ENCODE data around the gene ASCC1. TPM values are rescaled to one million over a fixed set of nuclear protein-coding genes. Genes with fewer than 3 reads are reported as not detected.

Gene ASCC1
- polyA plus RNA-seq, 2 of the 4 experiments (the other 2 are of a cell fraction): 56.5 to 82.3 TPM

DNA sequence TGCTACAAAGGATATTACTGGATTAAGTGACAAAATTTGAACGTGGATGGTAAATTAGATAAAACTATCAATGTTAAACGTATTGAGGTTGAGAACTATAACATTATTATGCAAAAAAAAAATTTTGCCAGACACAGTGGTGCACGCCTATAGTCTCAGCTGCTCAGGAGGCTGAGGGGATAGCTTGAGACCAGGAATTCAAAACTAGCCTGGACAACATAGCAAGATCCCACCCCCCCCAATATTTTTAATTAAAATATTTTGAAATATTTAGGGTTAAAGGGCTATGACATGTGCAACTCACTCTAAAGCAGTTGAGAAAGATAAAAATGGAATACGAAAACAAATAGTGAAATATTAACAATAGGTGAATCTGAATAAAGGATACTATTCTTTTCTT, 45.3 kb downstream of the ASCC1 start:
- Histone ChIP-seq H3K27ac (peak overlapping the region; percentile 93 to 98), H3K4me1 (peaks cover 81% of the 10 kb centered on the region), H3K4me3 (no peak overlapping the region), H3K4me2 (peak overlapping the region; percentile 78), H3K9me3 (no peaks in the 10 kb centered on the region)
- ChIA-PET POLR2A (interaction anchor here (0.6 to 1.6 kb wide), 4 partner anchors 35 to 103 kb away, joined by 4 to 14 read pairs (median 6); partner anchors contain the start of genes ANAPC16, ASCC1 and DDIT4), CTCF (interaction anchor here (1.0 to 1.9 kb wide), 3 partner anchors 70 to 122 kb away, joined by 3 to 6 read pairs (median 4); no protein-coding TSS in a partner anchor)
- no peak for TF ChIP-seq EHMT2 (IDR thresholded peaks at IDR 0.05; ENCODE audit: low read depth)
- 0 out of 2 replicates have a peak, but pooled peaks have one; percentile 40 for TF ChIP-seq HOXB5 (CRISPR knock-in tag; IDR thresholded peaks at IDR 0.05)
- DNase-seq (ENCODE audit: low read depth in 1 of 2, low spot score in 1 of 2) (no peak), ATAC-seq (peak; percentile 18 to 26; a peak in 4 of 6 replicates), FAIRE-seq (no peak)
- 9% methylated on average over 4 of the region's 4 CpGs for WGBS (ENCODE audit: missing lambda C conversion rate)

- peak; percentile 94 for FAIRE-seq
- CTCF ChIA-PET: no interaction called here
- peak overlapping the region; percentile 93 to 98 for H3K27ac ChIP-seq
- TF ChIP-seq CHD4 (IDR thresholded peaks at IDR 0.05; ENCODE audit: borderline replicate concordance) (no peak), E2F6 (IDR thresholded peaks at IDR 0.05; ENCODE audit: borderline replicate concordance, low read depth) (no peak), FOXS1 (CRISPR knock-in tag; IDR thresholded peaks at IDR 0.05) (no peak), KDM1A (IDR thresholded peaks at IDR 0.05; ENCODE audit: low read depth) (no peak), RARB (CRISPR knock-in tag; IDR thresholded peaks at IDR 0.05) (no peak), SREBF2 (IDR thresholded peaks at IDR 0.05) (no peak), MAZ (IDR thresholded peaks at IDR 0.05; ENCODE audit: borderline replicate concordance, low read depth, low read length) (no peak), RCOR1 (IDR thresholded peaks at IDR 0.05; ENCODE audit: low read depth, low read length) (no peak), FOSB (CRISPR knock-in tag; IDR thresholded peaks at IDR 0.05) (no peak), PHF8 (IDR thresholded peaks at IDR 0.05; ENCODE audit: borderline replicate concordance, low read depth) (no peak), EP300 (IDR thresholded peaks at IDR 0.05) (peak; percentile 36 to 42; a peak in 2 of 5 replicates), TFCP2L1 (CRISPR knock-in tag; IDR thresholded peaks at IDR 0.05) (no peak), CBX8 (IDR thresholded peaks at IDR 0.05) (no peak), HOXB5 (CRISPR knock-in tag; IDR thresholded peaks at IDR 0.05) (no peak), ZFP36 (IDR thresholded peaks at IDR 0.05; ENCODE audit: borderline replicate concordance, partially characterized antibody) (no peak), RAD21 (conservative IDR thresholded peaks at IDR 0.05 in 1 of 2, IDR thresholded peaks at IDR 0.05 in 1 of 2) (peak in 1 of 2 experiments; percentile 23; a peak in 1 of 5 replicates), ZNF302 (CRISPR knock-in tag; IDR thresholded peaks at IDR 0.05) (no peak), NR3C1 (IDR thresholded peaks at IDR 0.05) (no peak), CHD2 (IDR thresholded peaks at IDR 0.05; ENCODE audit: low read length, partially characterized antibody) (no peak), POLR2AphosphoS2 (conservative IDR thresholded peaks at IDR 0.05; ENCODE audit: low read length) (no peak), RNF2 (IDR thresholded peaks at IDR 0.05; ENCODE audit: borderline replicate concordance, low read depth) (no peak), MYC (IDR thresholded peaks at IDR 0.05; ENCODE audit: borderline replicate concordance, low read length) (no peak), HOXA7 (CRISPR knock-in tag; IDR thresholded peaks at IDR 0.05) (no peak), SMC3 (IDR thresholded peaks at IDR 0.05) (no peak), HES2 (IDR thresholded peaks at IDR 0.05) (no peak)
- TF ChIP-seq, protein P1, sequence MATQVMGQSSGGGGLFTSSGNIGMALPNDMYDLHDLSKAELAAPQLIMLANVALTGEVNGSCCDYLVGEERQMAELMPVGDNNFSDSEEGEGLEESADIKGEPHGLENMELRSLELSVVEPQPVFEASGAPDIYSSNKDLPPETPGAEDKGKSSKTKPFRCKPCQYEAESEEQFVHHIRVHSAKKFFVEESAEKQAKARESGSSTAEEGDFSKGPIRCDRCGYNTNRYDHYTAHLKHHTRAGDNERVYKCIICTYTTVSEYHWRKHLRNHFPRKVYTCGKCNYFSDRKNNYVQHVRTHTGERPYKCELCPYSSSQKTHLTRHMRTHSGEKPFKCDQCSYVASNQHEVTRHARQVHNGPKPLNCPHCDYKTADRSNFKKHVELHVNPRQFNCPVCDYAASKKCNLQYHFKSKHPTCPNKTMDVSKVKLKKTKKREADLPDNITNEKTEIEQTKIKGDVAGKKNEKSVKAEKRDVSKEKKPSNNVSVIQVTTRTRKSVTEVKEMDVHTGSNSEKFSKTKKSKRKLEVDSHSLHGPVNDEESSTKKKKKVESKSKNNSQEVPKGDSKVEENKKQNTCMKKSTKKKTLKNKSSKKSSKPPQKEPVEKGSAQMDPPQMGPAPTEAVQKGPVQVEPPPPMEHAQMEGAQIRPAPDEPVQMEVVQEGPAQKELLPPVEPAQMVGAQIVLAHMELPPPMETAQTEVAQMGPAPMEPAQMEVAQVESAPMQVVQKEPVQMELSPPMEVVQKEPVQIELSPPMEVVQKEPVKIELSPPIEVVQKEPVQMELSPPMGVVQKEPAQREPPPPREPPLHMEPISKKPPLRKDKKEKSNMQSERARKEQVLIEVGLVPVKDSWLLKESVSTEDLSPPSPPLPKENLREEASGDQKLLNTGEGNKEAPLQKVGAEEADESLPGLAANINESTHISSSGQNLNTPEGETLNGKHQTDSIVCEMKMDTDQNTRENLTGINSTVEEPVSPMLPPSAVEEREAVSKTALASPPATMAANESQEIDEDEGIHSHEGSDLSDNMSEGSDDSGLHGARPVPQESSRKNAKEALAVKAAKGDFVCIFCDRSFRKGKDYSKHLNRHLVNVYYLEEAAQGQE (IDR thresholded peaks at IDR 0.05): no peak
- TF ChIP-seq, protein P2, sequence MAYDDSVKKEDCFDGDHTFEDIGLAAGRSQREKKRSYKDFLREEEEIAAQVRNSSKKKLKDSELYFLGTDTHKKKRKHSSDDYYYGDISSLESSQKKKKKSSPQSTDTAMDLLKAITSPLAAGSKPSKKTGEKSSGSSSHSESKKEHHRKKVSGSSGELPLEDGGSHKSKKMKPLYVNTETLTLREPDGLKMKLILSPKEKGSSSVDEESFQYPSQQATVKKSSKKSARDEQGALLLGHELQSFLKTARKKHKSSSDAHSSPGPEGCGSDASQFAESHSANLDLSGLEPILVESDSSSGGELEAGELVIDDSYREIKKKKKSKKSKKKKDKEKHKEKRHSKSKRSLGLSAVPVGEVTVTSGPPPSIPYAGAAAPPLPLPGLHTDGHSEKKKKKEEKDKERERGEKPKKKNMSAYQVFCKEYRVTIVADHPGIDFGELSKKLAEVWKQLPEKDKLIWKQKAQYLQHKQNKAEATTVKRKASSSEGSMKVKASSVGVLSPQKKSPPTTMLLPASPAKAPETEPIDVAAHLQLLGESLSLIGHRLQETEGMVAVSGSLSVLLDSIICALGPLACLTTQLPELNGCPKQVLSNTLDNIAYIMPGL (CRISPR knock-in tag; IDR thresholded peaks at IDR 0.05; ENCODE audit: borderline replicate concordance): no peak
- TF ChIP-seq, protein P3, sequence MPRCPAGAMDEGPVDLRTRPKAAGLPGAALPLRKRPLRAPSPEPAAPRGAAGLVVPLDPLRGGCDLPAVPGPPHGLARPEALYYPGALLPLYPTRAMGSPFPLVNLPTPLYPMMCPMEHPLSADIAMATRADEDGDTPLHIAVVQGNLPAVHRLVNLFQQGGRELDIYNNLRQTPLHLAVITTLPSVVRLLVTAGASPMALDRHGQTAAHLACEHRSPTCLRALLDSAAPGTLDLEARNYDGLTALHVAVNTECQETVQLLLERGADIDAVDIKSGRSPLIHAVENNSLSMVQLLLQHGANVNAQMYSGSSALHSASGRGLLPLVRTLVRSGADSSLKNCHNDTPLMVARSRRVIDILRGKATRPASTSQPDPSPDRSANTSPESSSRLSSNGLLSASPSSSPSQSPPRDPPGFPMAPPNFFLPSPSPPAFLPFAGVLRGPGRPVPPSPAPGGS (IDR thresholded peaks at IDR 0.05): no peak
Observed at GRCh38 chr10:72170263-72170662, 45.8 kb downstream of the ASCC1 start.

More at GRCh38 chr10:72170263-72170662, 45.8 kb downstream of the ASCC1 start:
- H3K4me3 ChIP-seq: no peak overlapping the region
- POLR2A ChIA-PET: interaction anchor here (1.4 to 1.6 kb wide), 2 partner anchors 46 to 103 kb away, joined by 8 to 14 read pairs; partner anchors contain the start of genes ANAPC16, ASCC1 and DDIT4
- peak; percentile 35 to 95 for DNase-seq (ENCODE audit: low read depth in 1 of 2, low spot score in 1 of 2)
- 0% methylated on average over 4 of the region's 4 CpGs for WGBS (ENCODE audit: missing lambda C conversion rate)
- H3K9me3 ChIP-seq: no peaks in the 10 kb centered on the region
- peaks cover 79% of the 10 kb centered on the region for H3K4me1 ChIP-seq
- H3K4me2 ChIP-seq: peak overlapping the region; percentile 78
- ATAC-seq: peak; percentile 68 to 77
